HUDEP-2 (cell line): ENCODE results near the gene JUP.

Source experiments
- DNase-seq, 76 experiments: peaks; one replicate each; lab custom pipeline; 2025; ENCODE audit not compliant: unreplicated experiment in 76 of 76; lab: John Stamatoyannopoulos, UW

JUP gene

GRCh38 chr17:41810659-41811548 is 24.4 kb upstream of the JUP start:
- DNase-seq: no peak

DNA sequence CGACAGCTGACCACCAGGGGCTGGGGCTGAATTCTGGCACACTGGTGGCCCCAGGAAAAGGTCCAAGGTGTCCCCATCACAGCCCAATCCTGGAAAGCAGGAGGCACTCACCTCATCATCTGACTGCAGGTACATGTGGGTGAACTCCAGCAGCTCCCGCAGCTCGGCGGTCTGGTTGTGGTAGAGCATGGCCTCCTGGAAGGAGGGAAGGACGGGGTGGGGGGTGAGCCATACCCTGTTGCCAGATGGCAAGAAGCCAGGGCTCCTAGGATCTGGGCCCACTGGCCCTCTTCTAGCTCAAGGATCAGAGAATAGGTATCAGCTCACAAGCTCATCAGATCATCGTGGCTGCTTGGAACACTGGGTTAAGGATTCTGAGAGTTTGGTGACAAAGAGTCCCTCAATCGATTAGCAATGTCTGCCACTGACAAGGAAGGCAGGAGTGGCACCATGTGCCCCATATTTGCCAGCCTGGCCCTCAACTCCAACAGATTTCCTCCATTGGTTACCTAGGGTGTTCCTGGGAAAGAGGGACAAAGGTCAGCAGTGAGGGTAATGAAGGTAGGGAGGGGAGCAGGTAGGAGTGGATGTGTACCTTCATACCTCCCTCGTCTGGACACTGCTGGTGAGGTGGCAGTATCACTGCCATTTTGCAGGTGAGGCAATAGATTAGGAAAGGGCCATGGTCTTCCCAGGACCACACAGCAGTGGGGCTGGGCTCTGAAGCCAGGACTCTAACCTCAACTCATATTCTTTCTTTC is 20.4 kb upstream of the JUP start:
- no peak for DNase-seq

DNA sequence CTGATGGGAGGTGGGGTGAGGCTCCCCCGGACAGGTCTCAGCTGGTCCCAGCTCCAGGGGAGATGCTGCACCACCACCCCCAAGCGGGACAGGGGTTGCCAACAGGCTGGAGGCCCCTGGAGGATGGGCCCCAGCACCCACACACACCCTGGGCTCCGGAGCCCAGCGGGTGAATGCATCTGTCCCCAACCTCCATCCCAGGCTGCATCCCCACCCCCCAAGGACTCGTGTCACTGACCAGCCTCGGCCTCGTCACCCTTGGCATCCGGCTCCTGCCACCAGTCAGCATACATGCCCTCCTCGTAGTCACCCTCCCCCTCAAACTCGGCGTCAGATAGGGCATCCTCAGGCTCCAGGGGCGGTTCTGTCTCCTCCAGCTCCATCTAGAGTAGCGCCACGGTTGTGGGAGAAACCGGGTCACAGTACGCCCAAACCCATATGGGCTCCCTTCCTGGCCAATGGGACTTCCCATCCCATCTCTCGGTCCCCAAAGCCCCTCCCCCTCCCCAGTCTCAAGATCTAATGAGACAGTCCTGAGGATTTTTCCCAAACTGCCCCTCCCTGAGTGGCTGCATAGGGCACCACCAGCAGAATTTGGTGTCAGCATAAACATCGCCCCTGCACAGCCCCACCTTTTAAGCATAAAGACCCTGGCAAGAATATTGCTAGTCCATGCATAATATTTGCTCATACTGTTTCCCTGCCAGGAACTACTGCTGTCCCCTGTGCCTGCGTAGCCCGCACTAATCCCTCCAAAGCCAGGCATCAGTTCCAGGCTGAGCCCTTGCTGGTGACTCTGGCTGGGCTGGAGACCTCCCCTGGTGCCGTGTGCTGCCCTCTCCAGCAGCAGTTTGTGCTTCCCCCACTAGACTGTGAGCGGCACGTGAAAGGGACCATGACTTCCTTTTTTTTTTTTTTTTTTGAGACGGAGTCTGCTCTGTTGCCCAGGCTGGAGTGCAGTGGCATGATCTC is 16.8 kb upstream of the JUP start:
- no peak for DNase-seq

DNA sequence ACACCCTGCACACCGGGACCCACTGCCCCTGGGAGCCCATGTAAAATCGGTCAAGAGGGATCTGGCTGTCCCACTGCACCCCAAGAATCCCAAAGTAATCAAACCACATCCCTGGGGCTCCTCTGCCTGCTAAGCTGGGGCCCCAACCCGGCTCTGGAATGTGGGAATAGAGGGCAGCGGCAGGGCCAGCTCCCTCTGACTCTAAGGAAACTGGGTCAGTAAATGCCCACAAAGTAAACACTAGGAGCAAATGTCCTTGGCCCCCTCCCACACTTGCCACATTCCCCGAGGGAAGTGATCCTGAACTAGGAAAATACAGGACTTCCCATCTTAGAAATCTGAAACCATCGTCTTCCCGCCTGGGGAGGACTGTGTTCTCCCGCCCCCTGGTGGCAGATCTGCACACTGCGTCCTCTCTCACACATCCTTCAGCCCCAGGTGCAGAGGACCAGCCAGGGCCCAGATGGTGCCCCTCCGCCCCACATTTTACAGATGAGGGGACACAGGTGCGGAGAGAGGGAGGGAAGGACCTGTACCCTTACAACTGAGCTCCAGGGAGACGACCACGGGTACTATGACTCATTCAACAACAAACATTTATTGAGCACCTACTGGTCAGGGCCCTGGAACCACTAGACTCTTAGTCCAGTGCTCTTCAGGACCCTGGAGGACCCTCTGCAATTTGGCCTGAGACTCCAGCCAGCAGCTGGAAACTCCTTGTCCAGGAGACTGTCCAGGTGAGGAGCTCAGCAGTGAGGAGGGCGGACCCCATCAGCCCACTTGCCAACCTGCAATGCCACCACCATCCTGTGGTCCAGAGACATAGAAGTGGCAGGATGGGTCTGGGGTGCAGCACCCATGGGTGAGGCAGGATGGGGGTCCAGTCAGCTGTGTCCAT is 15.1 kb upstream of the JUP start:
- DNase-seq: peak in 57 of 76 experiments; percentile 5 to 76 (median 42)

DNA sequence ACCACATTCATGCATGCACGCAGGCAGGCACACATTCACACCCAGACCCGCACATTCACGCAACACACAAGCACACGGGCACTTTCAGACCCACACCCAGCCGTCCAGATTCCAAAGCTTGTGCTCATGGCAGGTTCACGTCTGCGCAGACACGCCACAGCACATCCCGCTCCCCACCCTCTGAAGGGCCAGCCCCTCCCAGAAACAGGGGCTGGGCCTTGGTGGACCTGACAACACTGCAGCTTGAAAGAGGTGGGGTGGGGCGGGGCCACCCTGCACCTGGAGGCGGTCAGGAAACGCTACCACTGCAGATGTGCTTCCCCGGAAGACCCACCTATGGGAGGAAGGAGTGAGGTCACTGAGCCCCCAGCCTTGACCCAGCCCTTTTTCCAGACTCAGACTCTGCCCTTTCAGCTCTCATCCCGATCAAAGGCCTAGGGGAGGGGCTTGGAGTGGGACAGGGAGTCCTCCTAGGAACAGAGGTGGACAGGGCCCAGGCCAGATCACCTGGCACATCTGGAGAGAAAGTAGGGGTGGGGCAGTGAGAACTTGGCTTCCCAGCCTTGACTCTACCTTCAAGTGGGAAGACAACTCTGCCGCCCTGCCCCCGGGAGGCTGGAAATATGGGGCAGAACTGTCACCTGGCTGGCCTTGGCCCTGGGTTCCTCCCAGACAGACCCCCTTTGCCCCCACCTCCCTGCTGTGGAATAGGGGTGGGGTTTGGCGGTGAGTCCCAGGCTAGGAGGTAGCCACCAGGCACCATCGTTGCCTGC is 14.3 kb upstream of the JUP start:
- DNase-seq: no peak

DNA sequence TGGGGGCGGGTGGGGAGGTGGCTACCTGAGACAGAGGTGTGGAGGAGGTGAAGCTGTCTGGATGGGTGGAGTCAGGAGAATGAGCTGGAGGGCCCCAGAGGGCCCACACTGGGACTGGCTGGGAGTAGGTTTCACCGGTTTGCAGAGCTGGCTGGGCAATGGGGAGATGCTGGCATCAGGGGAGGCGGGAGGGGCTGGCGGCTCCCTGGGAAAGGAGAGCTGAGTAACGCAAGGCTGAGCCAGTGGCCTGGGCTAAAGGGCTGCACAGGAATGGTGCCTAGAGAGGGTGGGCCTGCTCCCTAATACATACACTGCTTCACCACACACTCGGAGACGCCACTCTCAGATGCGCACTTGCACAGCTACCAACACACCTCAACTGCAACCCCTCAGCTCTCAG is 12.9 kb upstream of the JUP start:
- DNase-seq: no peak

GRCh38 chr17:41797377-41797776 is 10.9 kb upstream of the JUP start:
- DNase-seq: no peak

DNA sequence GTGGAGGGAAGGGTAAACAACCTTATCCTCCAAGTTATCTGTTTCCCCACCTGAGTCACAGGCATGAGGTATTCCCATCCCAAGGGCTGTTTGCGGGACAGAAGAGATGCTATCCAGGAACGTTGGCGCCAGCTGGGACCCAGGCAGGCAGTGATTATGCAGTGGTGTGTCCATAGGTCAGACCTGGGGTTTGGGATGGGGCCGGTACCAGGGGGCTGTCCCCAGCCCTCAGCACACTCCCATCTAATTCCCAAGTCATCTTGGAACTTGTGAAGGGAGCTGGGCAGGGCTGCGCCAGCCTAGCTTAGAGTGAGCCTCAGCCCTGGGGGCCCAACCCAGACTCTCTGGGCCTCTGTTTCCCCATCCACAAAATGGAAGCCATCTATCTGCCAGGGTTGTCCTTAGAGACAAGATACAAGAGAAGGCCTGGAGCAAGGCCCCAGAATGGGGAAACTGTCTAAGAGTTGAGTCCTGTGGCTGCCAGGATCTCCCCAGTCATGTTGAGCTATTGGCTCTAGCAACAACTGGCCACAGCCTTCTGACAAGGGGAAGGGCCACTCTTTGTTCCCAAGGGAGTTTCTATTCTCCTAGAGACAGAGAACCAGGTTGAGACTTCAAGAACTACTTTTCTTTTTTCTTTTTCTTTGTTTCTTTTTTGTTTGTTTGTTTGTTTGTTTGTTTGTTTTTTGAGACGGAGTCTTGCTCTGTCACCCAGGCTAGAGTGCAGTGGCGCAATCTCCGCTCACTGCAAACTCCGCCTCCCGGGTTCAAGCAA is 9.8 kb upstream of the JUP start:
- no peak for DNase-seq

DNA sequence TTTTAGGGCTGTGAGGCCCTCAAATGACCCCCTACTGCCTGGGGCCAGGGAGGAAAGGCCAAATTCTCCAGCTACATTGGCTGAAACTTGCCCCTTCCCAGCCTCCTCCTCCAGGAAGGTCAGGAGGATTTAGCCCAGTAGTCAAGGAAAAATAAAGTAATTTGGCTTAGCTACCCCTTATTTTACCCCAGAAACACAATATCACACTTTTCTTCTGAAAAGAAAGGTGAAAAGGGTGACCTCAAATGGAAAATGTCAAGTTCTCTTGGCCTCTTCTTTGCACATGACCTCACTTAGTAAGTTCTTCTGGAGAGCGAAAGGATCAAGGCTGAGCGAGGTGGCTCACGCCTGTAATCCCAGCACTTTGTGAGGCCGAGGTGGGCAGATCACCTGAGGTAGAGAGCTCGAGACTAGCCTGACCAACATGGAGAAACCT is 8.0 kb upstream of the JUP start:
- DNase-seq: no peak

DNA sequence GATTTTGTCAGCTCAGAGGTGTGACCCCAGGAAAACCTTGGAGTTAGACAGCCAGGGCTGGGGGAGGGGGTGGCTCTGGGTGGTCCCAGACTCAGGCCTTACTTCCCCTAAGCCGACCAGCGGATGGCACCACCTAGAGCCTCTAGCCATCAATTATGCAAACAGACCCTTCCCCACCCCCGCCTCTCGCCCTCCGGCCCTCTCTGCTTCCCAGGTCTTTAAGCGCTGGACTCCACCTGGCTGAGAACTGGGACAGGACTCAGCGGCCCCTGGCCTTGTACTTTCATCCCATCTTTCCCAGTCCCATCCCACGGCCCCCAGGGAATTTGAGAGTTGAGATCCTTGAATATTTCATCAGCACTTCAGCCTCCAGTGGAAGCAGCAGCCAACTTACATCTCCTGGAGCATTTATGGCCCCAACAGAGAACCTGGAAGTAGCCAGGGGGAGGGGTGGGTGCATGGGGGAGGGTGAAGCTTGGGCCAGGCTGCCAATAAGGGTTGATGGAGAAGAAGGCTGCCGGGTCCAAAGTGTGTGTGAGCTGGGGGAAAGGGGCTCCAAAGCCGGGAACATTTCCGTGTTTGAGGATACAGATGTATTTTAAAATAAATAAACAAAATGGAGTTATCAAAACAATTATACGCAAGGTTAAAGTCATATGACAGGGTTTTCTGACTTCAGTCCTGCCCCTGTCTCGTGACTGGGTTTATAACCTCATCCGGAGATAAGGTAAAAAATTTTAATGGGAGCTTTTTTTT is 7.5 kb upstream of the JUP start:
- DNase-seq: peak in 1 of 76 experiments; percentile 2

DNA sequence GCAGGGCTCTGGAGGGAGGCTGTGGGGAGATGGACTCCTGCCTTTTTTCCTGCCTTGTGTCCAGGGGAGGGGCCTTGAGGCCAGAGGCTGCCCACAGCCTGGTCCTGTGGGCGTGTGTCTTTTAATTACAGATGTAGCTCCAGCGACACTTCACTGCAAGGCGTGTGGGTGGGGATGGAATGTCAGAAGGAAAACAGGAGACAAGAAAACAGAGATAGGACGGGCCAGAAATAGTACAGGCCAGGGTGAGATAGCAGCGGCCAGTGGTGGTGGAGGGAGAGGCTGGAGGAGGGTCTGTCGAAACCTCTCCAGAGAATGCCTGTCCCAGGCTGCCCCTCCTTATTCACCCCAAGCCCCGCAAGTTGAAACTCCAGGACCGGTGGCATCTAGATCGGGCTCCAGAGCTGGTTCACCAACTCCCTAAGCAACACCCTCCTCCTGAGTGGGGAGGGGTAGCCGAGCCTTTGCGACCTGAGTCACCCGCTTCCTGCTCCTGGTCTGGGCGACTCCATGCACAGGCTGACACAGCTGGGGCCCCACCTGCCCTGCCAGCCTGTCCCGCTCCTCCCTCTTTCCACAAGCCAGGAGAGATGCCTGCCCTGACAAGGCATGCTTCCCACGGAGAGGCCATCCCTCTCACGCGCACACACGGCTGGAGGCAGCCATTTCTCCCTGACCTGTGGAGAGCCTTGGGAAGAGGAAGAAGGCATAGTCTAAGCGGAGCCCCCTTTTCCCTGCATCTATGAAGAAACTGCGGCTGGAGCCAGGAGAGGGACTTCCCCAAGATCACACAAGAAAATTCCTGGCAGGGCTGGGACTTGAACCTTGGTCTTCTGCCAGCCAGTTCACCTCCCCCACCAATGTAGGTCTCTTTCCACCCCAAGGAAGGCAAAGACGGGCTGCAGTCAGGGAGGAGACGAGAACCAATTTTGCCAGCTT is 6.6 kb upstream of the JUP start:
- no peak for DNase-seq

GRCh38 chr17:41787021-41787418 is 509 bp upstream of the JUP start:
- DNase-seq: no peak

DNA sequence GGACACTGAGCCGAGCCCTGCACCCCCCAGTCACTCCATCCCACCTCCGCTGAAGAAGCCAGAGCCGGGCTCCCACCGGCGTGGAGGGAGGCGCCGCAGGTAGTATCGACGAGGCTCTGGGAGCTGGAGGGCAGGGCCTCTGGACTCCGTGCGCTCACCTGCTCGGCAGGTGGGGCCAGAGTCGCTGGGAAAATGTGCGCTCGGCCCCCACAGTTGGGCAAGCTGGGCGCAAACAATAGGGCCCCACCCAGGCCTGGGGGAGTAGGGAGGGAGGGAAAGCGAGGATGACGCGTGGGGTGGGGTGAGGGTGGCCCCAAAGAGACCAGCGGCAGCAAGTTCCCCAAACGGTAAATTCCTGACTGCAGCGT is 668 bp downstream of the JUP start:
- DNase-seq: peak in 44 of 76 experiments; percentile 3 to 63 (median 38)

DNA sequence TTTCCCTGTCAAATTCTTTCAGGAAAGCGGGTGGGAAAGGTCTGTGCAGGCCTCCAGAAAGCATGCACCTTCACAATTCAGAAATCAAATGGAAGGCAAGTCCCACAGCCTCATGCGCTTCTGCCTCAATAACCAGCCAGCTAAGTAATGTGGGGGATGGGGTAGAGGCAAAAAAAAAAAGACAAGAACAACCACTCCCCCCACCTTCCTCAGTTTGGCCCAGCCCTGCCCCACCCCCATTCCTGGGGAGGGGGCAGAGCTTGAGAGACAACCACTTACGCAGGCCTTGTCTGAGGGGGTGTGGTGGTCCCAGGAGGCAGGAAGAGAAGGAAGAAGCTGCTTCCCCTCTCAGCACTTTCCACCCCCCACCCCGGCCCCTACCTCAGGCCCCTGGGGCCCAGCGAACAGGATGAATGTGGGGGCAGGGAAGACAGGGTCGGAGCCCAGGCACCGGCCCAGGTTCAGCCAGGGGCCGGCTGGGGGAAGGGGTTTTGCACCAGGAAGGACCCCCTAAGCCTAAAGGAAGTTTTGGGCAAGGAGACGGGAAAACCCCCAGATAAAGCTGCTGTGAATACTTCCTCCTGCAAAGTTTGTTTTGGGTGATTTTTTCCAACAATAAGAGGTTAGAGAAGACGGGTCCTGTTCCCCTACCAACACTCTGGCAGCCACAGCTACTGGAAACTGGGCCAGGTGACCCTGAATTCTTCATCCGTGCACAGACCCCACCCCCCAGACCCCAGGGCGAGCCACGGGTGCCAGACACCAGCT is 1.2 kb downstream of the JUP start:
- DNase-seq: peak in 23 of 76 experiments; percentile 6 to 51 (median 25)

DNA sequence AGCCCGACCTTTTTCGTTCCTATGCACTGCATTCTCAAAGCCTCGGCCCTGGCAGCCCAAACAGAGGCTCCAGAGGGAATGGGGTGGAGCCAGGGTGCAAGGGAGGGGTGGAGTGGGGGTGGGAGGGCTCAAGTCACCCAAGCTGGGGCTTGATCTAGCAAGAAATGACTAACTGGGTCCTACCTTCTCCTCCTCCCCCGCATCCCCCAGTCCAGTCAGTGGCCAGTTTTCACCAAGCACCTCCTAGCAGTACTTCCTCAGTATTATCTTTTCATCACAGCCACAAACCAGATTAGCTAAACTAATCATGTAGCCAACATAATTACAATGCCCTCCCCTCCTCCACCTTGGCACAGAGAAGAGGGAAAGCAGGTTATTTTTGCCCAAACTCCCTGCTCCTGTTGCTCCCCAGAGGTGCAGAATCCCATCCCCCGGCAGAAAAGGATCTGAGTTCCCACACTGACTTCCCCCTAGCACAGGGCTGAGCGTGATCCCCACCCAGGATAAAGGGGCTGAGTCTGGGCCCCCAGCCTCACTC is 2.2 kb downstream of the JUP start:
- peak in 72 of 76 experiments; percentile 13 to 95 (median 78) for DNase-seq
